HG02798 (cell line): Measurements from ENCODE around the gene APOL1.
"Not testable (repeated sequence)": the region's sequence is repeated elsewhere in the genome, so short reads cannot be mapped to it uniquely, and the experiment has no call there.

Experiments used
- ATAC-seq: cut with Tn5 transposase; IDR thresholded peaks from one replicate; pipeline ENCODE4 v1.9.1; 2021; ENCODE audit warnings: mild to moderate bottlenecking; ENCODE audit not compliant: unreplicated experiment, poor library complexity

APOL1 gene, protein sequence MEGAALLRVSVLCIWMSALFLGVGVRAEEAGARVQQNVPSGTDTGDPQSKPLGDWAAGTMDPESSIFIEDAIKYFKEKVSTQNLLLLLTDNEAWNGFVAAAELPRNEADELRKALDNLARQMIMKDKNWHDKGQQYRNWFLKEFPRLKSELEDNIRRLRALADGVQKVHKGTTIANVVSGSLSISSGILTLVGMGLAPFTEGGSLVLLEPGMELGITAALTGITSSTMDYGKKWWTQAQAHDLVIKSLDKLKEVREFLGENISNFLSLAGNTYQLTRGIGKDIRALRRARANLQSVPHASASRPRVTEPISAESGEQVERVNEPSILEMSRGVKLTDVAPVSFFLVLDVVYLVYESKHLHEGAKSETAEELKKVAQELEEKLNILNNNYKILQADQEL

DNA sequence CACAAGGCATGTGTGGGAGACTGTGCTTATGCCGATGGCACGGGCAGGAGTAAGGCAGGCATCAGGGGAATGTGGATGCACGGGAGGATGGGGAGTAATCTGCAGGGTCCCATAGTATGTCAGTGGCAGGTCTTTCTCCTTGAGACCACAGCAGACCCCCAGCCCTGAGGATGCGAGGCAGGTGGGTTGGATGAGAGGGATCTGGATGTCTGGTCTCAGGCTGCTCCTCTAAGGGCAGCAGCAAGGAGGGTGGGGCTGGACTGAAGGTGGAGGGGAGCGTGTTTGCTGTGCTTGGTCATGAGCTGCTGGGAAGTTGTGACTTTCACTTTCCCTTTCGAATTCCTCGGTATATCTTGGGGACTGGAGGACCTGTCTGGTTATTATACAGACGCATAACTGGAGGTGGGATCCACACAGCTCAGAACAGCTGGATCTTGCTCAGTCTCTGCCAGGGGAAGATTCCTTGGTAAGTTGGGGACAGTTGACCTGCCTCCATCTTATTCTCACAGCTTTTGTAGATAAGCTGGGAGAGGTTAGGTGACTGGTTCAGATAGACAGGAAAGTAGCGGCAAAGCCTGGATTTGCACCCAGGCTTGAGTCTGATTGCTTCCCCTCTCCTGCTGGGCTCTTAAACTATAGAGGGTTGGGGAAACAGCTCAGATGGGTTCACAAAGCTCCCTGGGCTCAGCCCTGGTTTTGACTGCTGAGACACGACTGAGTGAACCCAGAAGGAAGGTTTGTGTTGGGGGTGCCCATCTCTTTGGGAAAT lies at the start of gene APOL1:
Gene APOL1 (plus strand): TSS at position 380 of the 769 bp plus-strand sequence. CDS start 1,823 bp downstream, outside the sequence.
- peak; percentile 58 for ATAC-seq

DNA sequence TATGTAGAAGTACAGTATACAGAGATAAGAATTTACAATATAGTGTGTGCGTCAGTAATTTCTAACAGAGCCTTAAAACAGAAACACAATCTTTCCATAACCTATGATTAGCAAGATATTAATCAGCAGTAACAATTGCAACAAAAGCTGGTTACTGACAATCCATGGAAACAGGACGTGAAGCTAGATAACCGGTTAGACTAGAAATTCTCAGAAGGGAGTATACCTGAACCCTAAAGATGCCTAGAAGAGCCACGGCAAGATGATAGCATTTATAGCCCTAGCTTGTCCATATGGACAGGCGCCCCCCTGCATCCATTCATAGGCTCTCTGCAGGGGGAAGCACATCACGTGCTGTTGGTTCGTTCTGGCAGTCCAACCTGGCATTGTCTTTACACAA lies 49.5 kb upstream of the APOL1 start:
- ATAC-seq: not testable (repeated sequence)

DNA sequence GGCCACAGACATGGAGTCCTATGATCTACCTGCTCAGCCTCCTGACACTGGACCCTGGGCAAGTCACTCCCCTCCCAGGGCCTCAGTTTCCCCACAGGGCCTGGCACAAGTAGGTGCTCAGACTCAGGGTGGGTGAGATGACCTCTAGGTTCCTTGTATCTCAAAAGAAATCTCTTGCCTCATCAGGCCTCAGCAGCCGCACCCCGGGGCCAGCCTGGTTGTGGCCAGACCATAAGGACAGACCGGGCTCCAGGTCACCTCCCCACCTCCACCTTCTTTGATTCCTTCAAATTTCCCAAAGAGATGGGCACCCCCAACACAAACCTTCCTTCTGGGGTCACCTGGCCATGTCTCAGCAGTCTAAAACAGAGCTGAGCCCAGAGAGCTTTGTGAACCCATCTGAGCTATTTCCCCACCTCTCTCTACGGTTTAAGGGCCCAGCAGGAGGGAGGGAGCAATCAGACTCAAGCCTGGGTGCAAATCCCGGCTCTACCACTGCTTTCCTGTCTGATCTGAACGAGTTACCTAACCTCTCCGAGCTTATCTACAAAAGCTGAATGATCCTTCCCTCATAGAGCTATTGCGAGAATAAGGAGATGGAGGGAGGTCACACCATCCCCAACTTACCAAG lies 48.8 kb upstream of the APOL1 start:
- ATAC-seq: no peak

DNA sequence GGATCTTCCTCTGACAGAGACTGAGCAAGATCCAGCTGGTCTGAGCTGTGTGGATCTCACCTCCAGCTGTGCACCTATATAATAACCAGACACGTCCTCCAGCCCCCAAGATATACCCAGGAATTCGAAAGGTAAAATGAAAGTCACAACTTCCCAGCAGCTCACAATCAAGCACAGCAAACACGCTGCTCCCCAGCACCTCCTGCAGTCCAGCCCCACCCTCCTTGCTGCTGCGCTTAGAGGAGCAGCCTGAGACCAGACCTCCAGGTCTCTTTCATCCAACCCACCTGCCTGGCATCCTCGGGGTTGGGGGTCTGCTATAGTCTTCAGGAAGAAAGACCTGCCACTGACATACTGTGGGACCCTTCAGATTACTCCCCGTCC lies 48.3 kb upstream of the APOL1 start:
- ATAC-seq: no peak

DNA sequence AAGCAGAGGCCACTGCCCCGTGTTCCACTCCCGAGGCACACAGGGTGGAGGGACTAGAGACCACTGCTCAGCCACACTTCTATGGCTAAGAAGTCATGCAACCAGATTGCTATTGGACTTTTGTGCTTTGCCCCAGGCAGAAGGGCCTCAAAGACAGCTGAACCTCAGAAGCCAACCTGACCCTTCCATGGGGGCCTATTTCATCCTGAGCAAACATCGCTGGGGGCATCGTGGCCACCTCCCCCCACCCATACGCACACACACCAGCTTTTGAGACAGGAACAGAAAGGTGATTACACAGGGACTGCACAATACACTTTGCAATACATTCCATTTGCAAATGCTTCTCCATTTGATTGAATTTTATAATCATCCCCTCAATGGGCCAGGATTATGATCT lies 47.4 kb upstream of the APOL1 start:
- not testable (repeated sequence) for ATAC-seq

DNA sequence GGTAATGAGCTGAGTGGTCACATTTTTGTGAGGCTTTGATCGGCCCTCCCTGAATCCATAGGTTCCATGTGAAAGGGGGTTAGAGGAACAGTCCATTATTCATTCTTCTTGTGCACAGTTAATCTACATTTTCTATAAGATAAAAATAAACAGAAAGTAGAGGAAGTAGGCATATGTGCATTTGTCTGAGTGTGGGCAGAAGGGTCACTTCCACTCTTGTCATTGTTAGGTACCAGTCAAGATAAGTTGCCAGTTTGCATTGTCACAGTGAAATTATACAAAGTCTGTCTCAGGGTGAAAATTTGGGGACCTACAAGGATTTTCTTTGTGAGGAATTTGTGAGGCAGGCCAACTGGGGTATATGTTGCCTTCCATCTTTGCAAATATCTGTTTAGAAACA lies 46.7 kb upstream of the APOL1 start:
- no peak for ATAC-seq

DNA sequence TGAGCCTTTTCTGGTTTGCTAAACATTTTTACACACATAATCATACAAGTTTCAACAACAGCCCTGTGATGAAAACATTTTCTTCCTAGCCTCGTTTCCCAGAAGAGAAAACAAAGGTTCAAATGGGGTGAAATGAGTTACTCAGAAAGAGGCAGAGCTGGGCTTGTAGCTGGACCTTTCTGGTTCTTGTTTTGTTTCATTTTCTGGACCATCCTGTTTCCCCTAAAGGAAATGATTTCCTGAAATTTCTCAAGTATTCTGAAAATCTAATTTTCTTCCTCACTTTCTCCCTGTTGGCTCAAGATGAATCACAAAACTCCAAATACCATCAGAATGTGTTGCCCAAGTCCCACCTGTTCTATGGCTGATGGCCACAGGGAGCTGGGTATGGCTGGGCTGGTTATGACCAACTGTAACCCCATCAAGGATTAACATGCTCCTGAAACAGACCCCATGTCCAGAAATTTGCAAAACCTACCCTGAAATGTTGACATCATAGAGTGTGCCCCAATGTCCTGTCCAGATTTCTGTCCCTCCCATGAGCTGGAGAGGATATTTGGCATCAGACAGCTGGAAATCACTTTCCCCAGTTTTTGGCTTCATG lies 44.7 kb upstream of the APOL1 start:
- no peak for ATAC-seq

DNA sequence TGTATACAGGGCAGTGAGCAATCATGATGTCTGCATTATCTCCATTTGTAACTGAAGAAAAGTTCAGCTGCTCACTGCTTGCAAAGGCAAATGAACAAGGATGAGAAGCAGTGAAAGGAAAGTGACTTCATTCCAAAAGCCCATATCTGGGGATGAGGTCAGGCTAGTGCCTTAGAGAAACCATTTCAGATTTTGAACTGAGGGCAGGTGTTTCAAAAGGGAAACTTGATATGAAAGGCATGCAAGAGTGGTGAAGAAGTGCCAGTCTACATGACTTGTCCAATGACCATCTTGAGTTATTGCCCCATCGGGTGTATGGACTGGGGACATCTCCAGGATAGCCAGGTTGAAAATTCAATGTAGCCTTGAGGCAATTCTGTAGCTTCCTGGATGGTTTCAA lies 44.0 kb upstream of the APOL1 start:
- no peak for ATAC-seq

DNA sequence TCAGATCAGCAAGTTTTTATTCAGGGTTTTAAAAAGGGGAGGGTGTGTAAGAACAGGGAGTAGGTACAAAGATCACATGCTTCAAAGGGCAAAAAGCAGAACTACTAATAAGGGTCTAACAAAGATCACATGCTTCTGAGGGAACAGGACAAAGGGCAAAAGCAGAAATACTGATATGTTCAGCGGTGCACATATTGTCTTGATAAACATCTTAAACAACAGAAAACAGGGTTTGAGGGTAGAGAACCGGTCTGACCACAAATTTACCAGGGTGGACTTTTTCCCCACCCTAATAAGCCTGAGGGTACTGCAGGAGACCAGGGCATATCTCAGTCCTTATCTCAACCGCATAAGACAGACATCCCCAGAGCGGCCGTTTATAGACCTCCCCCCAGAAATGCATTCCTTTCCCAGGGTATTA lies 43.4 kb upstream of the APOL1 start:
- ATAC-seq: not testable (repeated sequence)

DNA sequence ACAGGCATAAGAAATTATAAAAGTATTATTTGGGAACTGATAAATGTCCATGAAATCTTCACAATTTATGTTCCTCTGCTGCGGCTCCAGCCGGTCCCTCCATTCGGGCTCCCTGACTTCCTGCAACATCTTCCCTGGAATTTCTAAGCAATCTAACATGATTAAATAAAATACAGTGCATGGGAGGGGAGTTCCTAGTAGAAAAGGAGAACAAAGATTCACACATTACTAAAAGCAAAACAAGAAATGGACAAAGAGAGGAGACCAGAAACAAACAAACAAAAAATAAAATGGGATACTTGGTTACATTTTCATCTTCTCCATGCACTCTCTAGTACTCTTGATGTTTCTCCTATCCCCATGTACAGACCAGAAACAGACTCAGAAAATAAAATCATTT lies 42.7 kb upstream of the APOL1 start:
- no peak for ATAC-seq

DNA sequence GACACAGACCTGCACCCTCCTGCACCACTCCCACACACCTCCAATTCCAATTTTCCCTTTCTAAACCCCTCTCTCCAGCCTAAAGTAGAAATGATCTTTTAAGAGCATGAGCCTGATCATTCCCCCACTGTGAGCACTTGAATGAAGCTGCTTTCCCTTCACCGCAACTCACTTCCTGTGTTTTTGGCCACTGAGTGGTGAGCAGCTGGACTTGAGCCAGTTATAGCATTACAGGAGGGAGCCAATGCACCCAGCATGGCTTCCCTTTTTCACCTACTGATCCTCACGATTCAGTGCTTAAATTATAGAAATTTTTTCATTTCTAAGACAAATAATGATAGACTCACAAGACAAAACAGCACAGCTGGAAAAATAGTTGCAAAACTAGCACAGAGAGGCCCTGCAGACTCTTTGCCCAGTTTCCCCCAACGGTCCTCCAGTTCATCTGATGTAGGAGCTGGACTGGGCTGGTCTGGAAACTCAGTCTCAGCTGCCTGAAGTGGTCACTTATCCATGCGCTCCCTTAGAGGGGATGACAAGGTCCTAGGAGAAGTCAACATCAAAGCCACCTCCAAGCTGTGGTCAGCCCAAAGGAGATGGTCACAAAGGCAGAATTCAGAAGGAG lies 41.6 kb upstream of the APOL1 start:
- no peak for ATAC-seq

DNA sequence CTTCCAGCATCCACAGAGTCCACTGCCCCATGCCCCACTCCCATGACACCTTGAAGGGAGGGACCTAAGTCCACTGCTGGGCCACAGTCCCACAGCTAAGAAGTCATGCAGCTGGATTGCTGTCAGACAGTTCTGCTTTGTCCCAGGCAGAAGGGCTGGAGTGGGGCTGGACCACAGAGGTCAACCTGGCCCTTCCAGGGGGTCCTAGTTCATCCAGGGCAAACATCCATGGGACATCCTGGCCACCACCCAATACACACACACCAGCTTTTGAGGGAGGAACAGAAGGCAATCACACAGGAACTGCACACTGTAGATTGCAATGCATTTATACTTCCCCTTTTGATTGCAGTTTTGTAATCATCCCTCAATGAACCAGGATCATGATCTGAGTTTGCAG lies 40.0 kb upstream of the APOL1 start:
- no peak for ATAC-seq

DNA sequence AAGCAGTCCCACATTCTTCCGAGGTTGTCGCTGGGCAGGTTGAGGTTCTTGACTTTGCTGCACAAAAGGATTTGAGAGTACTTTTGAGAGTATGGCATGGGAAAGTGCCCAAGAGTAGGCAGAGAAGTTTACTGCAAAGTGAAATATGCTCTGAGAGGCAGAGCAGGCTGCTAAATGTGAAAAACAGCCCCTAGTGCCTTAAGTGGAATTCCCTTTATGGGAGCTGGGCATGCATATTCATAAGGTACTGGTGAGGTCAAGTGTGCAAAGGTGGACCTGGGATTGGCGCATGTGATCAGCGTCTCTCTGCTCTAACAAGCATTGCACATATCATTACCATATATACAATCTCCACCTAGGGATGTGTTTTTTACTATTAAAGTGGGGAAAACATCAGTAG lies 39.3 kb upstream of the APOL1 start:
- no peak for ATAC-seq

DNA sequence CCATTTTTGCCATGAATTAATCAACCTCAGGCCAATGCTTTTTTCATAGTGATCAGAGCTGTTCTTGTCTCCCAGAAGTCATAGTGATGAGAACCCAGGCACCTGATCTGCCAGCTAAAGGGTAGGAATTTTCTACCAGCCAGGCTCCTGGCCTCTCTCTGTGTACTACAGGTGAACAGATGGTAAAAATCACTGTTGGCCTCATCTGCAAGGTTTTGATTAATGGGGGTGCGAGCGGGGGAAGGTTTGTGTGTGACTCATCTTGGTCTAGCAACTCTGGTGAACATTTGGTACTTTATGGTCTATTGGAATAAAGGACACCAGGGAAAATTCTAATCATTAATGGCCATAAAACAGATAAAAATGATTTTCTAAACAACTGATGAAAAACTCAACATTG lies 37.0 kb upstream of the APOL1 start:
- no peak for ATAC-seq

DNA sequence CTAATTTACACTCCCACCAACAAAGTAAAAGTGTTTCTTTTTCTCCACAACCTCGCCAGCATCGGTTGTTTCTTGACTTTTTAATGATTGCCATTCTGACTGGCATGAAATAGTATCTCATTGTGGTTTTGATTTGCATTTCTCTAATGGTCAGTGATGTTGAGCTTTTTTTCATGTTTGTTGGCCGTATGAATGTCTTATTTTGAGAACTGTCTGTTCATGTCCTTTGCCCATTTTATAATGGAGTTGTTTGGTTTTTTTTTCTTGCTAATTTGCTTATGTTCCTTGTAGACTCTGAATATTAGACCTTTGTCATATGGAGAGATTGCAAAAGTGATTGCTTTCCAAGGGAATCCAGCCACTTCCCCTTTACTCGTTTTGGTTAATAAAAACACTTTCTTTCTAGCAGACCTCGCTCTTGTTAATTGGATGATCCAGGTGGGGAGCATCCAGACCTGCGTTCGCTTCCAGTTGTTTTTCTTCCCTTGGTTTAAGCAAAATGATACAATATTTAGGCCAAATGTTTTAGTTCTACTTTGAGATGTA lies 34.2 kb upstream of the APOL1 start:
- no peak for ATAC-seq

DNA sequence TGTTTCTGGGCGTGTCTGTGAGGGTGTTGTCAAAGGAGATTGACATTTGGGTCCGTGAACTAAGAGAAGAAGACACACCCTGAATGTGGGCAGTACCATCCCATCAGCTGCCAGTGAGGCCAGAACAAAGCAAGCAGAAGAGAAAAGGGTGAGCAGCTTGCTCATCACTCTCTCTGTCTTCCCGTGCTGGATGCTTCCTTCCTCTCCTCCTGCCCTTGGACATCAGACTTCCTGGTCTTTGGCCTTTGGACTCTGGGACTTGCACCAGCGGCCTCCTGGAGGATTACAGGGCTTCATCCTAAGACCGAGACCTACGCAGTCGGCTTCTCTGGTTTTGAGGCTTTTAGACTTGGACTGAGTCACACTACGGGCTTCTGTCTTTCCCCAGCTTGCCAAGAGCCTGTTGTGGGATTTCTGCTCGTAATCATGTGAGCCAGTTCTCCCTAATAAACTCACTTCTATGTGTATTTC lies 32.4 kb upstream of the APOL1 start:
- no peak for ATAC-seq

DNA sequence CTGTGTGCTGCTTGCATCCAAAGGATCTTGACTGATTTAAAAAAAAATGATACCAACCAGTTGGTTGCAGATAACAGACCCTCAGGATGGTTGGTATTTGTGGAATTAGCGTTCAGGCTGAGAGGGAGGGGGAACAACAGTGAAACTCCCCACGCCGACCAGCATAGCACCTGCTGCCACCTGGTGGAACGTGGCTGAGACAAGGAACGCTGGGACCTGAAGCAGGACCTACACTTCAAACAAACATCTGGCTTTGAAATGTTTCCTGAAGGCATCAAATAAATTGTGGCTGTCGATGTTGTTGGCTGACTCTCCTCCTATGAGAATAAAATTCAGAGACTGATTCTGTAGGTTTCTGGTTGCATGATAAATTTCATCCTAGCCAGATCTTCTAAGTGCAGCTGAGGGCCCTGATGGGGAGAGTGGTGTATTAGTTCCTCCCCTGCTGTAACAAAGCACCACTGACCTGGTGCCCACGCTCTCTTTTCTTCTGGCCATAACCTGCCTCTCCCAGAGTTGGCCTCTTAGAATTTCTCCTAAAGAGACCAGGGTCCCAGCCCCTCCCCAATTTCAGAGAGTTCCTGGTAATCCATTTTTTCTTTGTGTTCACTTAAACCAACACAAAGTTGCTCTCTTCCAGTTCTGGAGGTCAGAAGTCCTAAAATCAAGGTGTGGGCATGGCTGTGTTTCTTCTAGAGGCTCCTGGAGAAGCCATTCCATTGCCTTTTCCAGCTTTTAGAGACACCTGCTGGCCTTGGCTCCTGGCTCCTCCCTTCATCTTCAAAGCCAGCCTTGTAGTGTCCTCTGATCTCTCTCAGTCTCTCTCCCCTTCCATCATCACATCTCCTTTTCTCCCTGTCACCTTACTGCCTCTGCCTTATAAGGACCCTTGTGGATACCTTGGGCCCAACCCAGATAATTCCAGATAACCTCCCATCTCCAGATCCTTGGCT lies 30.9 kb upstream of the APOL1 start:
- ATAC-seq: no peak

DNA sequence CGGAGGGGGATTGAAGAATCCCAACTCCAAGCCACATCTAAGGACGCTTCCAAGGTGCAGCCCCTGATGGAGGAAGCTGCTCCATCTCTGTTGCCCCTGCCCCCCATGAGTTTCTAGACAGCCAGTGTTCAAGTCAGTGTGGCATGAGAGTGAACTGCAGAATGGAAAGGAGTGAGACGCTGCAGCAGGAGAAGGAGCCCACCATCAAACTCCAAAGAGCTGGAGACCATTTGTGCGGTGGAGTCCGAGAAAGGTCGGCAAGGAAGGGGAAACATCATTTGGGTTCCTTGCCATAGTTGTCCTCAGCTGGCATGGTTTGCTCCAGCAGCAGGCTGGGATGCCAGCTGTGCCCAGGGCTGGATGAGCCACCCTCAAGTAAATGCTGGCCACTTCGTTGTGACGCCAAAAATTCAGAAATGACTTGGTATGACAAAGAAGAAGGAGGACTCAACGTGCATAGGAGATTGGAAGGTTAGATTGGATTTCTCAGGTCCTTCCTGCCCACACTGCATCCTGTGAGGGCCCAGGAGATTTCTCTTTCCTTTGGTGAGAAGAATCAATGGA lies 30.0 kb upstream of the APOL1 start:
- ATAC-seq: no peak

DNA sequence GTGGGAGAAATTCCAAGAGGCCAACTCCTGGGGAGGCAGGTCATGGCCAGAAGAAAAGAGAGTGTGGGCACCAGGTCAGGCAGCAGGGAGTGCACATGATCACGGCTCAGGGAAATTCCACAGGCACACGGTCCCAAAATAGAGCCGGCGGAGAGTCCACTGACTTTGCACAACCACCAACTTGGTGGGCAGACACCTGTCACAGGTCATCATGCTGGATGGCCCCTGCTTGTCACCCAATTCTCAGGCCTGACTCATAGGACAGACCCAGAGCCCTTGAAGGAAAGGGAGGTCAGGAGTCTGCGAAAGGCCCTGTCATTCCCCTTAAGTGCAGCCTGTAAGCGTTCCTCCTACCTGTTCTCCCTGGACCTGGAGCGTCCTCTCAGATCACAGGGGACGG lies 29.4 kb upstream of the APOL1 start:
- ATAC-seq: no peak
